Measurements from ENCODE around the gene CERT1. TPM values are rescaled to one million over a fixed set of nuclear protein-coding genes. Genes with fewer than 3 reads are reported as not detected.

CERT1 gene
- total and polyA plus RNA-seq, 2 donors (not counting 3 experiments of a cell fraction or from before 2014, with no cell fraction given), result 8.0 to 21.3 TPM

GRCh38 chr5:75380099-75380498, 131.3 kb downstream of the CERT1 start:
- H3K27ac ChIP-seq (ENCODE audit: insufficient read depth, low read depth, low read length), result no peak overlapping the region
- no peaks in the 10 kb centered on the region for H3K79me2 ChIP-seq (ENCODE audit: control insufficient read depth, insufficient read depth, low read length)
- TF ChIP-seq EZH2 (IDR thresholded peaks at IDR 0.05; ENCODE audit: borderline replicate concordance, low read depth, low read length, severe bottlenecking), result no peak
- TF ChIP-seq FOS (IDR thresholded peaks at IDR 0.05; ENCODE audit: borderline replicate concordance, insufficient read depth, low read length), result no peak
- TF ChIP-seq JUN (IDR thresholded peaks at IDR 0.05; ENCODE audit: borderline replicate concordance, insufficient read depth, insufficient read length, low read depth), result no peak
- no peak for TF ChIP-seq MYC (IDR thresholded peaks at IDR 0.05; ENCODE audit: low read depth, low read length)
- TF ChIP-seq MAX (IDR thresholded peaks at IDR 0.05; ENCODE audit: insufficient read depth, insufficient read length), result no peak
- no peak for TF ChIP-seq POLR2AphosphoS5 (IDR thresholded peaks at IDR 0.05; ENCODE audit: insufficient read depth, low read depth, low read length)
- no peak for TF ChIP-seq GATA2 (IDR thresholded peaks at IDR 0.05; ENCODE audit: insufficient read depth, insufficient read length, low read depth, low read length)
- no peak for TF ChIP-seq POLR2A (IDR thresholded peaks at IDR 0.05; ENCODE audit: low read depth, low read length)
- TF ChIP-seq CTCF (IDR thresholded peaks at IDR 0.05; ENCODE audit: extremely low read depth in 1 of 2, insufficient read depth in 1 of 2, low read depth in 1 of 2, low read length in 2 of 2), result no peak
- intact Hi-C loops (cut with micrococcal nuclease), result no loop called here
- BruUV-seq (replicated peaks), result no TSS peak
- ChIA-PET POLR2A (no interaction called here), CTCF (no interaction called here)
- H2AFZ ChIP-seq (ENCODE audit: low read depth, low read length), result no peak overlapping the region
- H3K4me3 ChIP-seq (replicated peaks in 1 of 3; ENCODE audit: insufficient read depth in 1 of 3, low read depth in 1 of 3, low read length in 3 of 3), result no peak overlapping the region
- H3K9ac ChIP-seq (replicated peaks; ENCODE audit: extremely low read depth, insufficient read depth, low read length), result no peak overlapping the region
- H3K9me3 ChIP-seq (replicated peaks; ENCODE audit: control insufficient read depth, insufficient read depth, low read length), result no peaks in the 10 kb centered on the region
- H3K27me3 ChIP-seq (ENCODE audit: control insufficient read depth in 2 of 2, insufficient read depth in 2 of 2, low read length in 2 of 2), result no peaks in the 10 kb centered on the region
- dilution Hi-C loops (cut with MboI; ENCODE audit: extremely low pct_ligation_motif_present, low sequenced_read_pairs), result no loop called here
- H4K20me1 ChIP-seq (replicated peaks; ENCODE audit: control insufficient read depth, extremely low read depth, insufficient read depth, low read length), result no peaks in the 10 kb centered on the region
- no peak overlapping the region for H3K4me2 ChIP-seq (ENCODE audit: insufficient read depth, low read length)
- H3K36me3 ChIP-seq (ENCODE audit: control insufficient read depth in 2 of 2, extremely low read depth in 1 of 2, insufficient read depth in 2 of 2, low read length in 2 of 2), result peaks cover 0 to 5% of the 10 kb centered on the region in 2 experiments
- no peaks in the 10 kb centered on the region for H3K4me1 ChIP-seq (ENCODE audit: control insufficient read depth, extremely low read depth, insufficient read depth, low read length)
- no peak for FAIRE-seq
- DNase-seq (ENCODE audit: low read depth, low spot score), result no peak
- H3K9me1 ChIP-seq (replicated peaks; ENCODE audit: control insufficient read depth, extremely low read depth, insufficient read depth, low read length), result no peaks in the 10 kb centered on the region

Data from endothelial cell of umbilical vein (primary cell).